RCC 7860 (cell line): ENCODE results near the gene FKBP5.
"Not testable (repeated sequence)": the region's sequence is repeated elsewhere in the genome, so short reads cannot be mapped to it uniquely, and the experiment has no call there.

Experiments
- DNase-seq: peaks from one replicate; pipeline ENCODE4 v3.0.0-alpha.2; 2015; ENCODE audit warnings: low spot score
- FAIRE-seq: peaks from 2 replicates; lab custom pipeline; 2012; peaks lifted over from hg19 to GRCh38; lab: Jason Lieb, UNC

Gene FKBP5

DNA sequence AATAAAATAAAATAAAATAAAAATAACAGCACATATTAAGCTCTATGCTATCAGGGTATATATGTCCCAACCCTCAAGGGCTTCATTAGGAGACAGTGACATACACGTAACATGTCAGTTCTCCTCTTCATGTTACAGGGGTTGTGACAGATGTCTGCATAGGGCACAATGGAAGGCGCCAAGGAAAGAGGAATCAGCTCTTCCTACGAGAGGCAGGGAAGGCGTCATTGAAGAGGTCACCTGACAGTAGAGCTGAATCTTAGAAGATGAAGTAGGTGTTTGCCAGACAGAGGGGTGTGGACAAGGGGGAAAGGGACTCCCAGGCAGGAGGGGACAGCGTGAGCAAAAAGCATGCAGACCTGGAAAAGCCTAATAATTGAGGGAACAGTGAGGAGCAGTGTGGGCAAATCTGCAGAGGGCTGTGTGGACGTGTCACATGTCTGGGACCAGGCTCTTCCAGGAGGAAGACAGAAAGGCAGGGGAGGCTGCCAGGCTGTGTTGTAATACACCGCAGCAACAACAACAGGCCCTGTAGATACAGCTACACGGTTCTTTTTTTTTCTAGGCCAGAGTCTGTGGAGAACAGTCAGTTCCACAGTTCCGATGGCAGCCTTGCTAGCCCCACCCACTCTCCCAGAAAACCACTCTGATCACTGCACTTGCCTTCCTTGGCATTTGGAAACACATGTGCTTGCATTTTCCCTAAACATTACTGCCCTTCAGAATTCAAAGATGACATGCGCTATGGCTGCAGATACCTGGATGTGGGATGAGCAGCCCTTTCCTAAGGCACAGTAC is 2.5 kb upstream of the FKBP5 start:
- no peak for FAIRE-seq
- no peak for DNase-seq

DNA sequence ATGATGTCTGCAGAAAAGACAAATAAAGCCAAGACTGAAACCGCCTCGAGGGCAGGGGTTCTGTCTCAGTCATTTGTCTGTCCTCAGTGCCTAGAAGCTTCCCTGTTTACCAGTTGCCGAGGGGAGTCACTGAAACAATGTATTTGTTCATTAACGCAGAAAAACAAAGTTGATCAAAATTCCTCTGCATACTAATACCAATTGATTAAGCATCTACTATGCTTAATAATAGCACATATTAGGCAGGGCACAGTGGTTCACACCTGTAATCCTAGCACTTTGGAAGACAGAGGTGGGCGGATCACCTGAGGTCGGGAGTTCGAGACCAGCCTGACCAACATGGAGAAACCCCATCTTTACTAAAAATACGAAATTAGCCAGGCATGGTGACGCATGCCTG is 1.8 kb upstream of the FKBP5 start:
- DNase-seq (no peak), FAIRE-seq (no peak)

DNA sequence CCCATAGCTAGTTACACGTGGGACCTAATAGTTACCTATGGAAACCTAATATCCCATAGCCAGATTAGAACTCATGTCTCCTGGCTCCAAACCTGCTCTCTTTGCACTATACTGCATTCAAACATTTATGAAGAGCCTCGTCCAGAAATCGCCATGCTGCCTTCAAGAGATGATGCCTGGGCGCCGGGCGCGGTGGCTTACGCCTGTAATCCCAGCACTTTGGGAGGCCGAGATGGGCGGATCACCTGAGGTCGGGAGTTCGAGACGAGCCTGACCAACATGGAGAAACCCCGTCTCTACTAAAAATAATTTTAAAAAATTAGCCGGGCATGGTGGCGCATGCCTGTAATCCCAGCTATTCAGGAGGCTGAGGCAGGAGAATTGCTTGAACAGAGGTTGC is 1.3 kb upstream of the FKBP5 start:
- not testable (repeated sequence) for DNase-seq, FAIRE-seq

DNA sequence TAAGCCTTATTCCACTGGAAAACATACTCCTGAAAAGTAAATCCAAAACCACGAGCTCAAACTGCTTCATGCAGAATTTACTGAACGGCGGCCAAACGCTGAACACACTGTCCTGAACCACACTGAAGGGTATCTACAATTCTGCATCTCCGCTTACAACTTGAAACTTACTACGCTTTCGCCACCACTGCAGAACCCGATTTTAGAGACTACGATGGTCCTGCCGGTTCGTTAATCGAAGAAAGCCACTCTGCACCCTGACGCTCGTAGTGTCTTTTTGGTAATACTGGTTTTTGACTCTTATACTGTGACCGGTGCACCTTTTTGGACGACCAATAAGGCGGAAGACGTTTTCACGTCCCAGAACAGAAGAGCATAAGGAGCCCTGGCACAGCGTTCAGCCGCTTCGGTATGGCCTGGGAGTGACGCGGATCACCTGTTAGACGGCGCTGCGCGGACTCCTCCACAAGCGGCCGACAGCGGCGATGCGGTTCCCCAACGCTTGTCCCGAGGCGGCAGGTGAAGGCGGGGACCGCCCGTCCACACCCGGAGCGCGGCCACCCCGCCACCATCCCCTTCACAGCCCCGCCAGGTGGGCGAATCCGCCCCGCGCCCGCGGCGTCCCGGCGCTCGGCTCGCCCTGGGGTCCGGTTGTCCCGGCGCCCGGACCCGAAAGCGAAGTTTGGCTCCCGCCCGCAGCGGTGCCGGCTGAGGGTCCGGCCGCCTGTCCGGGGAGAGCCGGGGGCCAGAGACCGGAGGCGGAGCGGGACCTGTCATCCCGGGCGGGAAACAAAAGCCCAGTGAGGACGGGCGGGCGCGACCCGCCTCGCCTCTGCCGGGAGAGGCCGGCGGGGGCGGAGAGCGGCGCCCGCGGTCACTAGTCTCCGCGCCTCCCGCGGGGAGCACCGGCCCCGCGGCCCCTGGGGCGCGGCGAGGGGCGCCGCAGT is 784 bp downstream of the FKBP5 start:
- FAIRE-seq (no peak), DNase-seq (peak; percentile 35)

- FAIRE-seq = no peak
- no peak for DNase-seq
Measured at GRCh38 chr6:35686873-35687555, 1.7 kb downstream of the FKBP5 start.

- FAIRE-seq = no peak
Measured at GRCh38 chr6:35686436-35686835, 2.3 kb downstream of the FKBP5 start.

GRCh38 chr6:35683267-35683666 is 5.4 kb downstream of the FKBP5 start:
- no peak for DNase-seq
- FAIRE-seq = no peak

More at GRCh38 chr6:35686436-35686835, 2.3 kb downstream of the FKBP5 start:
- DNase-seq = no peak

- FAIRE-seq (no peak), DNase-seq (no peak)
Measured at GRCh38 chr6:35681298-35681697, 7.4 kb downstream of the FKBP5 start.

GRCh38 chr6:35679399-35679798 is 9.3 kb downstream of the FKBP5 start:
- FAIRE-seq (no peak), DNase-seq (no peak)

DNA sequence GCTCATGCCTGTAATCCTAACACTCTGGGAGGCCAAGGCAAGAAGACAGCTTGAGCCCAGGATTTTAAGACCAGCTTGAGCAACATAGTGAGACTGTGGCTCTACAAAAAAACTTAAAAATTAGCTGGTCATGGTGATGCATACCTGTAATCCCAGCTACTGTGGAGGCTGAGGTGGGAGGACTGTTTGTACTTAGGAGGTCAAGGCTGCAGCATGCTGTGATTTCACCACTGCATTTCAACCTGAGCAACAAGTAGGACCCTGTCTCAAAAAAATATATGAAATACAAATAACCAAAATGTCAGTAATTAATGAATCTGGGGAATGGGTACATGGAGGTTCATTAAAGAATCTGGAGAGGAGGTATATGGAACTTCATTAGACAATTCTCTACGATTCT is 9.9 kb downstream of the FKBP5 start:
- DNase-seq (no peak), FAIRE-seq (no peak)

DNA sequence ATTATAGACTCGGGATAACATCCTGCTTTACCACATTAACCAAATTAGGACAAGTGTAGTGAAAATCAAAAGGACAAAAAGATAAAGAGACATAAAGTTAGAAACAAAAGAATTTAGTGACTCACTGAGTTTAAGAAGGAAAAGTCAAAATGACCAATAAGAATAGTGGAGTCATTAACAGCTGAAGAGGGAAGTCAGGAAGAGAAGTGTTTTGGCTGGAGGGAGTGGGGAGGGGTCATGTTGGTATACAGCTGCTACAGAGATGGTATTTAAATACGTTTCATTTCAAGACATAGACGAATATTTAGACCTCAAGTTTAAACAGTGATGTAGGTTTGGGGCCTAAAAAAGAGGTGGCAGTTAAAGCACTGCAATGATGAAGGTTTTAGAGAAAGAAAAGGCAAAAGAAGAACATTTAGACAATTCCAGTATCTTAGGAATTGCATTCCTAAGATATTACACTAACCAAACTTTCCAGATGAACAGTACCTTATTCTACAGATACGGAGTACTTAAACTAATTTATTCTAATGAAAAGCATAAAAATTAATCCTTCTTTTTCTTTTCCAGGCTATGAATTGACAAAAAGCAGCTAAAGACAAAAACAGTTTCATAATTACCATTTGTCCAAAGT is 10.6 kb downstream of the FKBP5 start:
- FAIRE-seq (no peak), DNase-seq (no peak)

- FAIRE-seq = peak; percentile 59
- peak; percentile 9 for DNase-seq
Measured at GRCh38 chr6:35677456-35677855, 11.3 kb downstream of the FKBP5 start.

GRCh38 chr6:35675871-35676459 is 12.8 kb downstream of the FKBP5 start:
- DNase-seq = no peak
- FAIRE-seq = no peak

GRCh38 chr6:35674594-35674993 is 14.1 kb downstream of the FKBP5 start:
- DNase-seq = no peak
- FAIRE-seq = no peak

DNA sequence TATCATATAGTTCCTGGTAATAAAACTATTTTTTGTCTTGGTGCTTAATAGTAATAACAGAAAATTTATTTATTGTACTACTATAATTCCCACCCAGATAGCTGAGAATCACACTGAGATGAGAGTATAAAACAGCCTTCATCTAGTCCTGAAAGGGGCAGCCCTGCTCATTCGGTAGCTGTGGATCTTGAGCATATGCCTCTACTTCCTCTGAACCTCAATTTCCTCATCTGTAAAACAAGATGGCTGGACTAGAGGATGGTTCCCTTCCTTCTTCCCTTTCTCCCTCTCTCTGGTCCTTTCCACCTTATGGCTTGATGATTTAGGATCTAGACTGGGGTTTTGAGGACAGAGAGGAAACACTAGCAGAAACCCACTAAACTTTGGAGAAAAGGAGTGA is 15.0 kb downstream of the FKBP5 start:
- no peak for DNase-seq

DNA sequence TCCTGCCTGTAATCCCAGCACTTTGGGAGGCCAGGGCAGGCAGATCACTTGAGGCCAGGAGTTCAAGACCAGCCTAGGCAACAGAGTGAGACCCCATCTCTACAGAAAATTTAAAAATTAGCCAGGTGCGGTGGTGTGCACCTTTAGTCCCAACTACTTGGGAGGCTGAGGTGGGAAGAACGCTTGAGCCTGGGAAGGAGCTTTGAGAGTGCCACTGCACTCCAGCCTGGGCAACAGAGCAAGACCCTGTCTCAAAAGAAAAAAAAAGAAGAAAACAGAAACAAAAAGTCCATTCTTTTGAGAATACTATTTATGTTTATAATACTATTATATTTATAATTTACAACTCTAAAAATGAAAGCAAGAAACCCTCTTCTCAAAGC is 15.4 kb downstream of the FKBP5 start:
- DNase-seq, FAIRE-seq: not testable (repeated sequence)

More for the DNA sequence above, 15.0 kb downstream of the FKBP5 start:
- no peak for FAIRE-seq

DNA sequence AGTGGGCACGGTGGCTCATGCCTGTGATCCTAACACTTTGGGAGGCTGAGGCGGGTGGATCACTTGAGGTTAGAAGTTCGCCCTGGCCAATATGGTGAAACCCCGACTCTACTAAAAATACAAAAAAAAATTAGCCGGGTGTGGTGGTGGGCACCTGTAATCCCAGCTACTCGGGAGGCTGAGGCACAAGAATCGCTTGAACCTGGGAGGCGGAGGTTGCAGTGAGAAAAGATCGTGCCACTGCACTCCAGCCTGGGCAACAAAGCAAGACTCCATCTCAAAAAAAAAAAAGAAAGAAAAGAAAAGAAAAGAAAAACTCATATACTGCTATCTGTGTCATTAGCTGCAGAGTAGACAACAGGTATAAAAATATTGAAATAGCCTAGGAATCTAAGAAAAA is 18.3 kb downstream of the FKBP5 start:
- not testable (repeated sequence) for DNase-seq, FAIRE-seq

DNA sequence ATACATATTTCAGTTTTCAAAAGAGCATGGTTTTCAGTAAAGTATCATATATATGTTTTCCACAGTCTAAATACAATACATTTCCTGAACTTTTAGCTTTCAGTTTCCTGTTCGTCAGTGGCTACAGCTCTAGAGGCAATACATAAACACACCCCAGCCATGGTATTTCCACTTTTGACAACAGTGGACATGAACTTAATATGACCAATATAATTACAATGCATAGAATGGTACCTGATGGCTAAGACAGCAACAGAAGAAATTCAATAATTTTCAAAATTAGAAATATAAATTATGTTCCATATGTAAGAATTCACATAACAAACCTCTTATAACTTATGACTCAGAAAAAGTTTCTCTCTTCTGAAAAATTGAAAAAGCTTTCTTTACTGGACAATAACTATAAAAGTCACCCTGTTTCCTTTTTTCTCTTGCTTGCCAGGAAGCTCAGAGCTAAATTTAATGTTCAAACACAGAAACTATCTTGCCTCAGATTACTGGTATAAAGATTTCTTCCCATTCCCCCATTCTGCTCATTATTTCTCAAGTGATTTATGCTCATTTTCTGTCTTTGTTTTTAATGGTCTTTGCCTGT is 19.2 kb downstream of the FKBP5 start:
- no peak for DNase-seq
- FAIRE-seq = no peak

DNA sequence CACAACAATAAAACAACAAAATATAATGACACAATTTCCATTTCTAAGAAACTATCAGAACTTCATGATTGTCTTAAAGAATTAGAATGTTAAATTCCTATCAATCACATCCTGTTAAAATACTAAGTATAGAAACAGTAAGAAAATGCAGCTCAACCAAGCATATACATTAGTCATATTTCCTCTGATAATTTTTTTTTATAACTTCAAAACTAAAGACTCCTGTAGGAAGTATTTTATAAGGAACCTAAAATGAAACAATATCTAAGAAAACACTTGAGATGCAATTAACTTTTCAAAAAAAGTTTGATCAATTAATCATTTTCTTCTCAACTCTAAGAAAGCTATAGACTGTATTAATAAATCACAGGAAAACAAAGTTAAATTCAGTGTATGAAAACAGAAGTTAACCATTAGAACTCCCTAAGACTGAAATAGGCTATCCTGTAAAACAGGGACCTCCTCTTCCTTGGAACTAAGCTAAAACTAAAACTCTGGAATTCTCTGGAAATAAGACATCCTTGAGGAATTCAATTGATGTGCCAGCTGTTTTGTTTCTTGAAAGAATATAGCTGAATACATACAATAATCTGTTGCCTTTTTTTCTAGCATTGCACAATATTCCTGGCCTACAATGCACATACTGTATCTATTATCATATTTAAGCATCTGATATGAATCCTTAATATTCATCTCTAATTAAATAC is 19.8 kb downstream of the FKBP5 start:
- DNase-seq (no peak), FAIRE-seq (peak; percentile 79)
